Measurements from ENCODE around the gene DAPL1.

GRCh38 chr2:158799181-158799580 is 4.1 kb downstream of the DAPL1 start:
- TF ChIP-seq EZH2 (IDR thresholded peaks at IDR 0.05) (no peak), POLR2AphosphoS5 (IDR thresholded peaks at IDR 0.05; ENCODE audit: borderline replicate concordance, low read depth, low read length) (no peak)
